IPS DF 4.7 (cell line): ENCODE results near the gene STX1B.

Experiments
- DNase-seq: peaks from one replicate; pipeline ENCODE4 v3.0.0-alpha.2; 2013; ENCODE audit warnings: low spot score; ENCODE audit errors: extremely low read depth

STX1B gene

DNA sequence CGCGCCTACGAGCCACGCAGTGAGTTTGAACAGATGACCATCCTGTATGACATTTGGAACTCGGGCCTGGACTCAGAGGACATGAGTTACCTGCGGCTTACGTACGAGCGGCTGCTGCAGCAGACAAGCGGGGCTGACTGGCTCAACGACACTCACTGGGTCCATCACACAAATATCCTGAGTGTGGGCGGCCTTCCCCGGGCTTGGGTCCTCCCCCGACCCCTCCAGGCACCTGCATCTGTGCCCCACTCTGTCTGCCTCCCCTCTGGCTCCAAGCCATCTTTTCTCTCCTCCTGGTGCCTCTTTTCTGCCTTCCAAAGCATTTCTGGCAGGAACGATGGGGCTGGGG is 30.4 kb downstream of the STX1B start:
- no peak for DNase-seq

DNA sequence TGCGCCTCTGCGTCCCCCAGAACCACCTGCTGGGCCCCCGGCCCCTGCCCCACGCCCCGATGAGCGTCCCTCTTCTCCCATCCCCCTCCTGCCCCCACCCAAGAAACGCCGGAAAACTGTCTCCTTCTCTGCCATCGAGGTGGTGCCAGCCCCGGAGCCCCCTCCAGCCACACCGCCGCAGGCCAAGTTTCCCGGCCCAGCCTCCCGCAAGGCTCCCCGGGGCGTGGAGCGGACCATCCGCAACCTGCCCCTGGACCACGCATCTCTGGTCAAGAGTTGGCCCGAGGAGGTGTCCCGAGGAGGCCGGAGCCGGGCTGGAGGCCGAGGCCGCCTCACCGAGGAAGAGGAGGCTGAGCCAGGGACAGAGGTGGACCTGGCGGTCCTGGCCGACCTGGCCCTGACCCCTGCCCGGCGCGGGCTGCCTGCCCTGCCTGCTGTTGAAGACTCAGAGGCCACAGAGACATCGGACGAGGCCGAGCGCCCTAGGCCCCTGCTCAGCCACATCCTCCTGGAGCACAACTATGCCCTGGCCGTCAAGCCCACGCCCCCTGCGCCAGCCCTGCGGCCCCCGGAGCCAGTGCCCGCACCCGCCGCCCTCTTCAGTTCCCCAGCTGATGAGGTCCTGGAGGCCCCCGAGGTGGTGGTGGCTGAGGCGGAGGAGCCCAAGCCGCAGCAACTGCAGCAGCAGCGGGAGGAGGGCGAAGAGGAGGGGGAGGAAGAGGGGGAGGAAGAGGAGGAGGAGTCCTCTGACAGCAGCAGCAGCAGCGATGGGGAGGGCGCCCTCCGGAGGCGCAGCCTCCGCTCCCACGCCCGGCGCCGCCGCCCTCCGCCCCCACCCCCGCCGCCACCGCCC is 31.0 kb downstream of the STX1B start:
- DNase-seq, result no peak

- DNase-seq, result no peak
Observed at GRCh38 chr16:30977502-30977901, 32.9 kb downstream of the STX1B start.

GRCh38 chr16:30976486-30976885 is 34.0 kb downstream of the STX1B start:
- no peak for DNase-seq

DNA sequence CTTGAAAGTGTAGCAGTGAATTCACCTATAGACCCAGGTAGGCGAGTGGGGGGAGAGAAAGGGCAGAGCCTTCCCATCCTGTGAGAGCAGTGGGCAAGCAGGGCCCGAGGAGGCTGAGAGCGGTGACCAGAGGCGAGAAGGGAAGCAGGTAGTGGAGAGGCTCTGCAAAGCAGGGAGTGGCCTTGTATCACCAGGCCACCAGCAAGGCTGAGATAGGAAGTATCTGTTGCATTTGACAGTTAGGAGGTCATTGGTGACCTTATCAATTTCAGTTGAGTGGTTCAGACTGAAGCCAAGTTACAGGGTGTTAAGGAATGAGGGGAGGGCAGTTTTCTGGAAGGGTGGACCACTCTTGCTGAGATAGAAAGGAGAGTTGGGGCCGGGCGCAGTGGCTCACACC is 36.1 kb downstream of the STX1B start:
- DNase-seq, result no peak

DNA sequence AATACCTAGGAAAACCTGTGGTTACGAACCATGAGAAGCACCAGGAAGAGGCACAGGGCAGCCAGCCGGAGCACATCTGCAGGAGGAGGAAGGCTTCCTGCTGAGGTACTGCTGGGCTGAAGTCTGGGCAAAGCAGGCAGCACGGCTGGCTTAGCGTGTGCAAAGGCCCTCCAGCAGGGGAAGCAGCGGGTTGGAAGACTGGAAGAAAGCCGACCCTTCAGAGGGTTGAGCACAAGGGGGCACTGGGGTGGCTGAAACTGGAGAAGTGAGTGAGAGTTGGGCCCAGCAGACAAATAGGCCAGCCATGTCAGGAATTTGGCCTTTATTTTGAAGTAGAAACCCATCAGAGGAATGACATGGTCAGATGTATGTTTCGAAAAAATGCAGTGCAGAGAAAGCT is 37.6 kb downstream of the STX1B start:
- no peak for DNase-seq

- DNase-seq, result no peak
Observed at GRCh38 chr16:30971298-30971697, 39.1 kb downstream of the STX1B start.

DNA sequence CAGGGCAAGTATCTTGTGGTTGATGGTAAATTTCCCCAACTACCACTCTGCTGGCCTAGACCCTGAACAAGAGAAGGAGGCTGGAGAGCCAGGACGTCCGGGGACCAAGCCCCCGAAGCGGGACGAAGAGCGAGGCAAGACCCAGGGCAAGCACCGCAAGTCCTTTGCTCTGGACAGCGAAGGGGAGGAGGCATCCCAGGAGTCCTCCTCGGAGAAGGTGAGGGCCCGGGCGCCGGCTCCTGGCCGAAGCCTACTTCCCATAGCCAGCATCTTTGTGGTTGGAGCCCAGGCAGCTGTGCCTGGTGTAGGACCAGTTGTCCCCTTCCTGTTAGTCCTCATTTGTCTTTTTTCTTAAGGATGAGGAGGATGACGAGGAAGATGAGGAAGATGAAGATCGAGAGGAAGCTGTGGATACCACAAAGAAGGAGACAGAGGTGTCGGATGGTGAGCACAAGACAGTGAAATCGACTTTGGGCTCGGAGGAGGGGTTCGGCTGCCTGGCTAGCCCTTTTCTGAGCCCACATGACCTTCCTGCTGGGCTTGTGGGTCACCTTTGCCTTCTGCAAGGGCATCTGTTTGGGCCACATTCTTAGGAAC is 41.1 kb downstream of the STX1B start:
- DNase-seq, result no peak

DNA sequence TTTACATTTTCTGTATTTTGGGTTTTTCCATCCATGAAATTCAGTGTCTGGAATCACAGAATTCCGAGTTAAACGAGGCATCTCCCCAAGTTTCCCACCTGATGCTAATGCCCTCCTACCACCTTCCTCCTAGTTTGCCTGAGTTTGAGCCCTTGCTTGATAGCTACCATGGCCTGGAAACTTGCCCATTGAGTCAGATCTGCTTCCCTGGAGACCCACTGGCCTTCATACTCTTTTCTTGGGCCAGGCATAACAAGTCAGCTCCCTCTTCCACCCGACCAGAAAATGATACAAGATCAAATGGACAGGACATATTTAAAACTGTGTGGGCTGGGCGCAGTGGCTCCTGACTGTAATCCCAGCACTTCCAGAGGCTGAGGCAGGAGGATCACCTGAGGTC is 42.6 kb downstream of the STX1B start:
- no peak for DNase-seq

DNA sequence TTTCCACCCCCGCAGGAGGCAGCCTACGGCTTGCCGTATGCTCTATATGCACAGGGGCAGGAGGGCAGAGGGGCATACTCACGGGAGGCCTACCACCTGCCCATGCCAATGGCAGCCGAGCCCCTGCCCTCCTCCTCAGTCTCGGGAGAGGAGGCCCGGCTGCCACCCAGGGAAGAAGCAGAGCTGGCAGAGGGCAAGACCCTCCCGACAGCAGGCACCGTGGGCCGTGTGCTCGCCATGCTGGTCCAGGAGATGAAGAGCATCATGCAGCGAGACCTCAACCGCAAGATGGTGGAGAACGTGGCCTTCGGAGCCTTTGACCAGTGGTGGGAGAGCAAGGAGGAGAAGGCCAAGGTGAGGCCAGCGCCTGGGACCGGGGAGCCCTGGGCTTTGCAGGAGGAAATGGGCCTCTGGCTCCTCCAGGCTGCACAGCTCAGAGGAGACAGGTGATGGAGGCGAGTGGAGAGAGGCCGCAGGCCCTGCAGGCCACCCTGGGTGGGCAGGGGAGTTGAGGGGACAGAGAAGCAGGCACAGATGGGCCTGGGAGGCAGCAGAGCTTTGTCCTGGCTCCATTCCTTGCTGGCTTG is 44.3 kb downstream of the STX1B start:
- DNase-seq, result no peak

GRCh38 chr16:30965436-30965835 is 45.0 kb downstream of the STX1B start:
- no peak for DNase-seq

- DNase-seq, result no peak
Observed at GRCh38 chr16:30964574-30965226, 45.7 kb downstream of the STX1B start.

DNA sequence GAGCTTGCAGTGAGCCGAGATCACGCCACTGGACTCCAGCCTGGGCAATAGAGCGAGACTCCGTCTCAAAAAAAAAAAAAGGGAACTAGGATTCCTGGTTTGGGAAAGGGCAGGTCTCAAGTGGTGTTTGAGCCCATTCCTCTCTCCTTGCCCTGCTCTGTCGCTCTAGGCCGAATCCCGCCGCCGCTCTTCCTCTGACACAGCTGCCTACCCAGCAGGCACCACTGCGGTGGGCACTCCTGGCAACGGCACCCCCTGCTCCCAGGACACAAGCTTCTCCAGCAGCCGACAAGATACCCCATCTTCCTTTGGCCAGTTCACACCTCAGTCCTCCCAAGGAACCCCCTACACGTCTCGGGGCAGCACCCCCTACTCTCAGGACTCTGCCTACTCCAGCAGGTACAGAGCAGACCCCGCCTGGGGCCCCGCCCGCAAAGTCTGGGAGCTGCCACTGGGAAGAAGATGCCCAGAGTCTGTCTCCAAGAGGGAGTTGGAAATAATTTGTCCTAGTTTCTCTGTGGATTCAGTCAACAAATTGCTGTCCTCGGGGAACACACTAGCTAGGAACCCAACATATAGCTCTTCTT is 46.4 kb downstream of the STX1B start:
- no peak for DNase-seq

- DNase-seq, result no peak
Observed at GRCh38 chr16:30961384-30961783, 49.1 kb downstream of the STX1B start.

DNA sequence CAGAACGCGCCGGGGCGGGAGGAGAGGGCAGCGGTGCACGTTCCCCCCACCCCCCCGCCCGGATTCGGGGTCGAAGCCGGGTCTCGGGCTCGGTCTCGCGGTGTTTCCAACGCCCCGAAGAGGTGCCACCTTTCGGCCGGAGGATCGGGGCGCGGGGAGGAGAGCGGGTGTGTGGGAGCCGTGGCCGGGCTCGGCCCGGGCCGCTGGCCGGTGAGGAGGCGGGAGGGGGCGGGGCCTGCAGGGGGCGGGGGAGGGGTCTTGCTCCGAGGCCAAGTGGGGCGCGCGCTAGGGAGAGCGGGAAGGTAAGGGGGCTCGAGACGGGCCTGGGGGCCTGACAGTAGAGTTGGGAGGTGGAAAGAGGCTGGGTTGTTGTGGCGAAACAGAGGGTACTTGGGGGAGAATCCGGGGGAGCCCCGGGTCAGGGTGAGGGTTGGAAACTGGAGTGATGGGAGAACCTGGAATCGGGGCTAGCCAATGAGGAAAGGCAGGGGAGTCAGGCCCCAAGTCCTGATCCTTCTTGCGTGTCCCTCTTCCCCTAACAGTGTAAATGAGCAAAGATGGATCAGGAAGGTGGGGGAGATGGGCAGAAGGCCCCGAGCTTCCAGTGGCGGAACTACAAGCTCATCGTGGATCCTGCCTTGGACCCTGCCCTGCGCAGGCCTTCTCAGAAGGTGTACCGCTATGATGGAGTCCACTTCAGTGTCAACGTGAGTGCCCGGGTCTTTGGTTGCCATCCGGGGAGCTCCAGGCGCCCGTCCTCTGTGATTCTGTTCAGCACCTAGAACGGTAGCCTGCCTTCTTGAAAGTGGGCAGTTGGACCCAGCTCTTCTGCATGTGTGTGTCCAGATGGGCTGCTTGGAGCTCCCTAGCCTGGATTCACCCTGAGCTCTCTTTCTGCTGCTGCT is 52.0 kb downstream of the STX1B start:
- no peak for DNase-seq

- no peak for DNase-seq
Observed at GRCh38 chr16:30957456-30958174, 52.8 kb downstream of the STX1B start, which contains the start of gene SETD1A. TSS of gene SETD1A (plus strand) at chr16:30957754. CDS start at chr16:30958732, 978 bp downstream.

DNA sequence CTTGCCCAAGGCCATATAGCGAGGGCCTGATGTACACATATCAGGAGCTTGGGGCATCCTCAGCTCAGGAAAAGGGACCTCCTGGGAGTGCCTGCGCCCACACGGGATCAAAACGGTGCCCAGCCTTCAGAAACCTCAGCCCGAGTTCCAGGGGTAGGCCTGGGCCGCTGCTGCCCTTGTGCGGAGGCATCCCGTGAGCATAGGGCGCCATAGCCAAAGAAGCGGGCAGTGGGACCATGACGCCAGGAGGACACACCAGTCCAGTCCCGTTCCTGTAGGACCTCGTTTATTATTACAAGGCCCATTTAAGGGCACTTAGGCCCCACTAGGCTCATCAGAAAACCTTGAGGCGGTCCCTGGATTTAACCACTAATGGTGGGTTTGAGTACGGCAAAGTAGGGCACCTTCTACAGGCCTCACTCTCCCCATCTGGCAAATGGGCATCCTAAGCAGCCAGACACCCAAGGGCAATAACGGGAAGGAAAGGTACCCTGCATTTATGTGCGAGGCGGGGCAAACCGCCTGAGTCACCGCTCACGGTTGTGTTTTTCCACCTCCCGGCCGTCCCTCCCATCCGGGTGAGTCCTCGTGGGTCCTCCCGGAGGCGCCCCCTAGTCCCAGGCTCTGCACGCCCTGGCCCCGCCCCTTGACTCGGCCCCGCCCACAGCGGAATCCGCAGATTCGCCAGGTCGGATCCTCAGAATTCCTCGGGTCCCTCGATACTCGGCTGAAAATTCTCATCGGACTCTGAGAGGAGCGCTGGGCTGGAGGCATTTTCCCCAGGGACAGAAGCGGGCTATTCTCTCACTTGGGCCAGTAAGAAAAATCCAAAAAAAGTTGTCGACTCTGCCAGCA is 53.6 kb downstream of the STX1B start:
- no peak for DNase-seq

DNA sequence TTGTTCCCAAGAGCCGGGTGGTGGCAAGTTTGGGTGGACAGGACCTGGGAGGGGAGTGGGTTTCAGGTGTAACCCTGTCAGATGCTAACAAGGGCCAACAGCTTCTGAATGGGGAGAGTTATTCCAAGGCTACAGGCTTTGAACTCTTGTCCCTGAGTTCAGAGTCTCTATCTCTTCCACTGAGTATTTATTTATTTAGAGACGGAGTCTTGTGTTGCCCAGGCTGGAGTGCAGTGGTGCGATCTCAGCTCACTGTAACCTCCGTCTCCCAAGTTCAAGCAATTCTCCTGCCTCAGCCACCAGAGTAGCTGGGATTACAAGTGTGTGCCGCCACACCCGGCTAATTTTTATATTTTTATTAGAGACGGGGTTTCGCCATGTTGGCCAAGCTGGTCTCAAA is 55.4 kb downstream of the STX1B start:
- DNase-seq, result no peak

DNA sequence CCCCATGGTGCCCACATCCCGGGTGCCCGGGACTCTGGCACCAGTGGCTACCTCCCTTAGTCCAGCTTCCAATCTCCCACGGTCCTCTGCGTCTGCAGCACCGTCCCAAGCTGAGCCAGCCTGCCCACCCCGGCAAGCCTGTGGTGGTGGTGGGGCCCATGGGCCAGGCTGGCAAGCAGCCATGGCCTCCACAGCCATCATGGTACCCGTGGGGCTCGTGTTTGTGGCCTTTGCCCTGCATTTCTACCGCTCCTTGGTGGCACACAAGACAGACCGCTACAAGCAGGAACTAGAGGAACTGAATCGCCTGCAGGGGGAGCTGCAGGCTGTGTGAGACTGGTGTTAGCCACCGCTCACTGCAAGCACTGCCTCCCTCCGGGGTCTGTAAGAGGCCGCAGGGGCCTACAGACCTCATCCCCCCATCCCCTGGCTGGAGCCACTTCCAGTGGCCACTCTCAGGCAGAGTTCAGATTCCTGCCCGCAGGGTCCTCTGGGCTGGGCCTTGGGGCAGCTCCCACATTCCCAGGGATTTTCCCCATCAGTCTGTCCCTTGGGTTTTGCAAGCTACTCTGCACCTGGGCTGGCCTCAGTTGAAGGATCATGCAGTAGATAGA is 56.8 kb downstream of the STX1B start:
- DNase-seq, result no peak
